Nucleus accumbens (tissue), 56 donors: ENCODE results near the gene IL1RAP.
"Not testable (repeated sequence)": the region's sequence is repeated elsewhere in the genome, so short reads cannot be mapped to it uniquely, and the experiment has no call there.

ENCODE experiments used
- DNase-seq, 56 donors: peaks; one replicate each; lab custom pipeline; 2025; lab: John Stamatoyannopoulos, UW

The IL1RAP gene

DNA sequence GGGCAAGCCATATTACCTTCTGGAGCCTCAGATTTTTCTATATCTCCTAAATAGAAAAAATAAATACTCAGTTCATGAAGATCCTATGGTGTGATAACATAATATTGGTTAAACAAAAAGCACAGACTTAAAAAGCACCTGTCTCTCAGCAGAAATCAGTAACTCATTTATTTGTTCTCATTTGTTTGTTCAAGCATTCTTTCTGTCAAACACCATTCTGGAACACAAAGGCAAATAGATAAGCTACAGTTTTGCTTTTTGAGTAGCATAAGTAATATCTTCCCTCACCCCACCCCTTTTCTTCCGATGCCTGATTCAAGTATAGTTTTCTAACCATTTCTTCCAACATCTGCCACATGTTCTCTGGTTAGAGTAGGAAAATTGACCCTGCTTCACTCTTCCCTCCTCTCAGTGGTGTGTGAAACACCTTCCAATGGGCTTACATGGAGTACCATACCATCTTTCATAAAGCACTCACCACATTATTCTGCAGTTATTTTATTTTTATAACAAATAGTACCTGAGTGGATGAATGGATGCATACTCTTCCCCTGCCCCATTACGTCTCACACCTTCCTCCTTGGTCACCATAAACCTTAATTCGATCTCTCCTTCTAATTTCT is 8.4 kb upstream of the IL1RAP start:
- DNase-seq = no peak

DNA sequence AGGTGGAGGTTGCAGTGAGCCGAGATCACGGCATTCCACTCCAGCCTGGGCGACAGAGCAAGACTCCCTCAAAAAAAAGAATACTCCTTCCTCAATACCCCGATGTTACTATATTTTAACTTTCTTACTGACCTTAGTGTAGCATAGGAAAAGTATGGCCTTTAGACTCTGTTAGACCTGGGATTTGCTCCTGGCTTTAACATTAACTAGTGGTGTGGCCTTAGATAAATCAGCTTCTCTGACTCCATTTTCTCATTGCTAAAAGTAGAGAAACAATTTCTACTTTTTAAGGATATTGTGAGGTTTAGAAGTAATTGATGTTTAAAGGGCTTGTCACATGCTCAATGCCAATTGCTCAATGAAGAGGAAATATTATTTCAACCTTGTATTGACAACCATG is 7.6 kb upstream of the IL1RAP start:
- DNase-seq = no peak

DNA sequence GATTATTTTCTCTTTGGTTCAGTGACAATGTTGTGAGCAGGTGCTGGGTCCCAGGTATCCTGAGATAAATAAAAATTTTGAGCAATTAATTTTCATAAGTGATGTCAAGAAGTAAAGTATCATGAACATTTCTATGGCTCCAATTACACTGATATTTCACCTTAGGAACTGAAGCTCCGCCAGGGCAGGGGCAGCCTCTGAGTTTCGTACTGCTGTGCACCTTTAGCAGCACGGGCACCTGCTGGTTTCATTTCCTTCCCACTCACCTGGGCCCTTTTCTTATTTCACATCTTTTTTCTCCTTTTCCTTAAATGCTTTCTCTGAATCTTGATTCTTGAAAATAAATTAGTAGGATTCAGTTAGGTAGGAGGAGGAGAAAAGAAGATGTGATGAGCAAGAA is 1.2 kb upstream of the IL1RAP start:
- DNase-seq = no peak

DNA sequence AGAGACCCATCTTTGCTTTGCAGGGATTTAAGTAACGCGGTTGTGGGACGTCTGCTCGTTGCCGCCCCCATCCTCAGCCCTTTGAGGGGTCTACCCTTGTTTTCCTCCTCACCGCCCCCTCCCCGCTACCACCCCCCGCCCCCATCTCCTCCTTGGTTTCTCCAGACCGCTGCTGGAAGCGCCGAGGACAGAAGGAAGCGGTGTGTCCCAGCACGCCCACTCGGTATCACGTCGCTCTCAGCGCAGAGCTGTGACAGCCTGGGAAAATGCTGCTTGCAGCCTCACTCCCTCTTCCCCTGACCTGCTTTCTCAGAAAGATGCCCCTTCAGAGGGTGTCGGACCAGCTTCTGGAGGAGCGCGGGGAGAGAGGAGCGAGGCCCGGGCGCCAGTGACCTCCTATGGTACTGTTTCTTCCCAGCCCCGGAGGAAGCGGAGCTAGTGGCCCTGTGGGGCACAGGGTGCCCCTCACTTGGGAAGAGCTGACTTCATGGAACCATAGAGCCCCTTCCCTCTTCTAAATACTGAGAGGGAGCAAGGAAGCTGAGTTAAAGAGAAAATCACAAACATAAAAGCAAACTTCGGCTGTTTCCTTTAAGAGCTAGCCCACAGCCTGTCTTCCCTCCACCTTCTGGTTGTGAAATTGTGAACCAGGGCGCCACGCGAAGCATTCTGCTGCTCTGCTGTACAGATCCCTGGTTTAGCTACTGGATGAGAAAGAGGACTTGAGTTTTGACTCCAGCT is 698 bp downstream of the IL1RAP start:
- DNase-seq = peak in 34 of 56 donors; percentile 3 to 60 (median 35)

DNA sequence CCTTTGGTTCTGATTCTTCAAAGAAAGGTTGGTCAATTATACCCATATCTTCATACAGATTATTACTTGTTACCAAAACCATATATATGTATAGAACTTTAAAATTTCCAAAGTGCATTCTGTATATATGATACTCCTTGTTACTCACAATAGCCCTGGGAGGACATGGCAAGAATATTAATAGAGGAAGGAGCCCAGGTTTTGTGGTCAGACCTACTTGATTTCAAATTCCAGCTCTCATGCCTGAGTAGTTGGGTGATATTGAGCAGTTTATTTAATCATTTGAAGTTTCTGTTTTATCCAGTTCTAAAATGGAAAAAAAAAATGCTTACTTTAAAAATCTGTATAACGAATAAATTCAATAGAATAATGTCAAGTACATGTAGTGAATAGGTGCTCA is 2.5 kb downstream of the IL1RAP start:
- DNase-seq = no peak

DNA sequence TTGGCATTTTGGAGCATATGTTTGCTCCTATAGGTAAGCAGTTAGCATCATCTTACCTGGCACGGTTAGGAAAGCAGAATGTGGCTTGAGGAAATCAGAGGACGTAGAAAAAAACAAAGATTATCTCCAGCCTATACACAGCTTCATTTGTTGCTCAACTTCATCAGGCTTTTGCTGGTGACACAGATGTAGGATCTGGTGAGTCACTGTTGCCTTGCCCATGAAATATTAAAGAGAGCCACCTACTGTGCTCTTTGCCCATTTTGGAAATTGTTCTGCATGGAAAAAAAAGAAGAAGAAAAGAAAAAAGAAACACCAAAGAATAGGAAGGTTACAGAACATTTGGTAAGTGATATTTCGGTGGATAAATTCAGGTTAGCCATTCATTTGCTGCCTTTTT is 3.8 kb downstream of the IL1RAP start:
- no peak for DNase-seq

DNA sequence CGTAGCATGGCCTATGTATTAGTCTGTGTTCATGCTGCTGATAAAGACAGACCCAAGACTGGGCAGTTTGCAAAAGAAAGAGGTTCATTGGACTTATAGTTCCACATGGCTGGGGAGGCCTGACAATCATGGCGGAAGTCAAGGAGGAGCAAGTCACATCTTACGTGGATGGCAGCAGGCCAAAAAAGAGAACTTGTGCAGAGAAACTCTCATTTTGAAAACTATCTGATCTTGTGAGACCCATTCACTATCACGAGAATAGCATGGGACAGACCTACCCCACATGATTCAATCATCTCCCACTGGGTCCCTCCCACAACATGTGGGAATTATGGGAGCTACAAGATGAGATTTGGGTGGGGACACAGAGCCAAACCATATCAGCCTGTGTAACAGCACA is 4.6 kb downstream of the IL1RAP start:
- DNase-seq = not testable (repeated sequence)

DNA sequence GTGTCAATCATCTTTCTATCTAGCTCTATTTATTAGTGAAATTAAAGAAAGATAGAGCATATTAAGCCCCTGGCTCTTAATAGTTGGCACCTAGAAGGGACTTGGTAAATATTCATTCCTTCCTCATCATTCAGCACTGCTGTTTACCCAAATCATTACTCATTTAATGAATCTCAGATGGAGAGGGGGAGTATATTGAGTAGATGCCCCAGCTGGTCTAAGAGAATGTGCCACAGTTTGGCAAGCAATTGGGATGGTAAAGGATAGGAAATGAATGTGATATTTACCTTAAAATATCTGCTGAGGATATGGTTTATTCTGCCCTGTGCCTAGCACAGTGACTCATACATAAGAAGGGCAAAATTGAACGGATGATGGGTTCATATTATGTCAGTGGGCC is 6.0 kb downstream of the IL1RAP start:
- DNase-seq = no peak

DNA sequence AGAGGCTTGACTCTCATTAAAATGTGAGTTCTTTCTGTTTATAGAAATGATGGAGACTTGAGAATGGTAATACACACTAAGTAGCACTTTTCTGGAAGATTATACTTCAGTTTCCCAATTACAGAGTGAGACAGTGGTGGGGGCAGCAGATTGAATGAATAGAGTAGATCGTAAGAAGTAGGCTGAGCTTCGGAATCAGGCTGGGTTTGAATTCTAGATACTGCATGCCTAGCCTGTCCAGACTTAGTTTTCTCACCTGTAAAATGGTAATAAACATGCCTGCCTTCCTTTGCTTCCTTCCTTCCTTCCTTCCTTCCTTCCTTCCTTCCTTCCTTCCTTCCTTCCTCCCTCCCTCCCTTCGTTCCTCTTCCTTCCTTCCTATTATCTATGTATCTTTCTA is 8.1 kb downstream of the IL1RAP start:
- no peak for DNase-seq

DNA sequence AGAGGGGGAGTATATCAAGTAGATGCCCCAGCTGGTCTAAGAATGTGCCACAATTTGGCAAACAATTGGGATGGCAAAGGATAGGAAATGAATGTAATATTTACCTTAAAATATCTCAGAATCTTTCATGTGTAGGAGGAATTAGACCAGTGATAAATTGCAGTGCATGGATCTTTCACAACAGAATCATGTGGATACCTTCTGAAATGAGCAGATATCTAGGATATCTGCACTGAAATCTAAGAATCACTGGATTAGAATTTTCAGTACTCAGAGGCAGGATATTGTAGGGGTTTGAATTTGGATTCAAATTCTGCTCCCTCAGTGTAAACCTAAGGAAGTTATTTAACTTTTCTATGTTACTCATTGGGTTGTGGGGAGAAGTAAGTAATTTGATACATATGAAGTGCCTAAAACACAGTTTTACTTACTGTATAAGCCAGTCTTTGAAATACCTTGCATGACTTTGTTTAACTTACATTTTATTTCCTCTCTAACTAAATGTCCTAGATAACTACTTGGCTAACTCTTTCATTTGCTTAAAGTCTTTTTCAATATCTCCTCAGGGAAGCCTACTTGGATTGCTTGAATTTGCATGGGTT is 8.8 kb downstream of the IL1RAP start:
- no peak for DNase-seq

DNA sequence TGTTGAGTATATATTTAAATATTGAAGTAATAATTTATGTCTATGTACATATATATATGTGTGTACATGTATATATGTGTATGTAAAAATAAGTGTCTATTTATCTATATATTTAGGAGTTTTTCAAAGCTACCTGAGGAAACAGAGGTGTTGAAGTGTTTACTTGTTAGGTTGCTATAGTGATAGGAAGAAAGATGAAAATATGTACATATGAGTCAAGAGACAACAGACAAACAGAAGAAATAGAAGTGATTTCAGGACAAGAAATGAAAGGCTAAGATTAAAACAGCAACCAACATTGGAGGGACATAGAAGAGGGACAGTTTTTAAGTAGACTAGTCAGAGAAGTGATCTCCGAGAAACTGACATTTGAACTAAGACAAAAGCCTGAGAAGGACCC is 11.1 kb downstream of the IL1RAP start:
- DNase-seq = no peak

DNA sequence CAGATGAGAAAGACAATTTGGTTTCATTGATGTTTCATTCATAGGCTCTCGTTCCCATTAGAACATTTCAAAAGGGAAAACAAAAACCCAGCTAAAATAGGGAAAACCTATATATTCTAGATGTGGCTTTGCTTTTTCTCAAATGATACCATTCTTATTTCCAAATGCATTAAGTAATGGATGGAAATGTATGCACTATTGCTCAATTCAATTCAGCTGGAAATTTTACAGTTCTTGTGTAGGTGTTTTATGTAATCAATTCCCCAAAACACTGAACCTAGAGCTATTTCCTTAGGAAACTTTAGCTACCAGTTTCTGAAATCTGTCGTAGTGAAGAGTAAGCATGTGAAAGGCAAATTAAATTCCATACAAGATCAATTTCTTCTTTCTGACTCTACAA is 11.7 kb downstream of the IL1RAP start:
- no peak for DNase-seq

DNA sequence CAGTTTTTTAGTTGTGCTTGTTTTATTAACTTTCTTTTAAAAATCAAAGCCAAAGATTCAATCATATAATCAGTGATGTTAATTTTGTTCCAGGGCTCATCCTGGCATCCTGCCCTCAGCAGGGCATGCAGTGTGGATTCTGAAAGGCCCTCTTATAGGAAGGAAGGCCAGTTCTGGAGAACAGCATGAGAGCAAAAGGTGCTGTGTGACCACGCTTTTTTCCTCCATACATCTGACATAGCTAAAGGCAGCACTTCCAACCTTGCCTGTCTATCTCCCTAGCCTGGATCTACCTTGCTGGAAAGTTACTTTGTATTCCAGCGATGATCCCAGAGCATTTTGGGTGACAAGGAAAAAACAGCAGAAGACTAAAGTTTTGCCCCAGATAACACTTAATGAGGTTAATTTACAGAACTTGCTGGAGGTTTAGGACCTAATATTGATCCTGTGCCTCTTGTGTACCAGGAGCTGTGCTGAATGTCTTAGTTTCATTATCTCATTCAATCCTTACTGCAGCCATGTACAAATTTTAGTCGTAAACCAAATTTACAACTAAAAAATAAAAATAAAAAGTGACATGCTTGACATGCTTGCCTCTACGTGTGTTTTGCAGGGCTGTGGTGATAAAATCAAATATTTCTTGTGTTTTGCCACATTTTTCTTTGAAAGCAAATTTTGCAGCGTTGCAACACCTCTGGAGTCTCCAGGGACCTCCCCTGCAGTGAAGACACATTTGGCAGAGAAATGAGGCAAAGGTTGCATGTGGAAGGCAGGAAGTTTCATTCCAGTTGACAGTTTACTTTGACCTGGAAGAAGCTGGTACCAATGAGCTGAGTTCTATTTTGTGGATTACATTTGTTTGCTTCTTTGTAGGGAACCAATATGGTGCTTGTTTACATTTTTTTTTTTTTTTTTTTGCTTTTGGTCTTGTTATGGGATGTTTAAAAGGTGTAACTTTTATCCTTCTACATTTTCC is 13.2 kb downstream of the IL1RAP start:
- no peak for DNase-seq

DNA sequence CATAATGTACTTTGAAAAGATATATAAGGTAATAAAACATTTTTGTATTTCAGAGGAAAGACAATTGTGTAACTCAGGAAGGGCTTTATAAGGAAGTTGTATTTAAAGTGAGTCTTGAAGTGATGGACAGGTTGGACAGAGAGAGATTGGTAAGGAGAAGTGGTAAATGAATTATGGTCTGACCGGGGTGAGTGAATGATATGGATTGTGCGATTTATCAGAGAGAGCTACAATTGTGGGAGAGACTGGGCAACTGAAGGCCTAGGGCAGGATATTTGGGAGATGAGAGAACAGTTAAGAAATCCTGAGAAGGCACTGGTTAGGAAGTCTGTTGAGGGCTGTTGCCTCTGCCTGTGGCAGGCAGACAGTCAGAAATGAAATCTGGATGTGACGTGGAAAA is 14.8 kb downstream of the IL1RAP start:
- no peak for DNase-seq

DNA sequence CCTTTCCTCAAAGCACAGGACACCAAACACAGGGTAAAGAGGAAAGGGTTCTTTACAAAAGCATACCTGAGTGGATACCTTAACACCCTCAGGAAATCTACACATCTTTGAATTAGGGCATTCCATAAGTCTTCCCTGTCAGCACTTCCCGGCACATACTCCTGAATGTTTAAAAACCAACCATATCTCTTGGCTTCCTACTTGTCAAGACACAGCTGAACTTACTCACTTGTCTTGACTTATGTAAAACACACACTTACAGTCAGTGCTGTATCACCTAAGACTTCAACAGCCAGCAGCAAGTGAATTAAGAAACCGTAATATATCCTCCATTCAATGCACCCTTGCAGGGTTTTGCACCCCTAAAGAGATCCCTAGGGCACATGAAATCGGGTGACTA is 17.5 kb downstream of the IL1RAP start:
- DNase-seq = no peak

DNA sequence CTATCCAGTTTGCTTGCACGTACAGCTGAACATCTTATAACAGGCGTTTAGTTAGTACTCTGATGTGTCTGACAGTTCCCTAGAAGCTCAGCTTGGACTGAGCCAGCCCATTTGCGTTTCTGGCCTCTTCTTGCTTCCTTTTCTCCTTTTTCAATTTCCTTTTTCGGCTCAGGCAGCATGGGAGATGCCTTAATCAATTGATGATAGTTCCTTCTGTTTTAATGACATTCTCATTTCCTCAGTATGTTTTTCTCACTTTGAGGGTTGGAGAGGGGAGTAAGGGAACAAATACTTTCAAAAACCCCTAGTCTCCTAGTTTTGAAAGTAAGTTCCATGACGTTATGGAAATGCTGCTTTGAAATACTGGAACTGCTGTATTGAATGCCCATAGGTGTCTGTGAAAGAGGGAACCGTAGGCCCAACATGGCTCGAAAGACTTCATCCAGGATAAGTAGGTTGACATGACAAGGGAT is 18.9 kb downstream of the IL1RAP start:
- DNase-seq = no peak

DNA sequence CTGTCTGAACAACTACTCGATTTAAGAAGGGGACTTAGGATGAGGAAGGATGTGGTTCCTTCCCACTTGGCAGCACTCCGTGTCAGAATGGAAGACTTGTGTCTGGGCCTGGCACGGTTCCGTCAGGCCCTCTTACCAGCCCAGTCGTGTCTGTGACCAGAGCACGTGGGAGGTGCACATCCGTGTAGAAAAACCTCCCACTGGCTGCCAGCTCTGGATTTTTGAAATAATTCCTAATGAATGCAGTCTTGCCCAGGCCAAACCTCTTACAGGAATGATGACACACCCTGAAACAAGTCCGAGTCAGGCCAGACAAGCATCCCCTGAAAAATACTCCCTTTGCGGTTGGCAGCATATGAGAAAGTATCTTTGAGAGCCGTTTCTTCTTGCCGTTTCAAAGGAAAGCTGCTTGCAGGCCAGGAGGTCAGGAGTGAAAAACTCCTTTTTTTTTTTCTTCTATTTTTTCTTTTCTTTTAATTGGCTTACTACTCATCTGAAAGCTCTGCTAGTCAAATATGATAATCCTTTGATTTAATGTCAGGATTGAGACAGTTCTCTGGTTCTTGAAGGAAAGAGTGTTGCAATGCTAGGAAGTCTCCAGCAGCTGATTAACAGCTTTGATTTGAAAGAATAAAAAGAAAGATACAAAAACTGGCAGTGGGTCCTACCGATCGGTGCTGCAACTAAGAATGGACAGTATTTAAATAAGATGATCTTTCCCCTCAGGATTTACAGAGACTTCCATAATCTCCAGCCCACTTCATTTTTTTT is 19.8 kb downstream of the IL1RAP start:
- peak in 46 of 56 donors; percentile 2 to 73 (median 21) for DNase-seq

DNA sequence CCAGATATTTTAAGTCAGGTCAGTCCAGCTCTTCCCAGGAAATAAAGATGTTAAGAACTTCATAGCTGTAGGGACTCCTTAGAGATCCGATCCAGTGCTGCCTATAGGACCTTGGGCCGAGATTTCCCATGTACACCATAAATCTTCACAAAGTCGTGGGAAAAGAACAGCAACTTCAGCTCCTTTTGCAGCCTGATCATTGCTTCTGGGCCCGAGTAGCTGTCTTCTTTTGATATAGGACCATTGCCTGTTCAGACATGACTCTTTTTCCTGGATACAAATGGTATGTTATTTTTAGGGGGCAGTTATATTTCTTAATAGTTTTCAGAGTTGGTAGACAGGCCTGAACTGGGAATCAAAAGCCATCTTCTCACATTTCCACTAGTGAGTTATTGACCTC is 20.5 kb downstream of the IL1RAP start:
- no peak for DNase-seq

DNA sequence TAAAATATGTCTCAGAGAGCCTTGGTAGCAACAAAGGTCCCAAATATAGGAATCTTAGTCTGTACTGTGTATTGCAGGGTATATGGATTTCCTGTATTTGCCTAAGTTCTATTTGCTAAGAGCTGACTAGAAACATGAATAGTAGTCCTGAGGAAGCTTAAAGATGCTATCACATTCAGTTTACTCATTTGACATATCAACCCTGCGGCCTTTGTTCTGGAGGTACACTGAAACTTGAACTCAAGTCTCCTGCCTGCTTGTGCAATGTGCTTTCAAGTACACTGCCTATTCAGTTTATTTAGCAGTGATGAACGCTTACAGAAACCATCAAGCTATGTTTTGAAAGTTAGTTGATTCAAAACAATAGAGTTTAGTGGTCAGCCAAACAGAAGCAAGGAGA is 21.1 kb downstream of the IL1RAP start:
- DNase-seq = no peak

DNA sequence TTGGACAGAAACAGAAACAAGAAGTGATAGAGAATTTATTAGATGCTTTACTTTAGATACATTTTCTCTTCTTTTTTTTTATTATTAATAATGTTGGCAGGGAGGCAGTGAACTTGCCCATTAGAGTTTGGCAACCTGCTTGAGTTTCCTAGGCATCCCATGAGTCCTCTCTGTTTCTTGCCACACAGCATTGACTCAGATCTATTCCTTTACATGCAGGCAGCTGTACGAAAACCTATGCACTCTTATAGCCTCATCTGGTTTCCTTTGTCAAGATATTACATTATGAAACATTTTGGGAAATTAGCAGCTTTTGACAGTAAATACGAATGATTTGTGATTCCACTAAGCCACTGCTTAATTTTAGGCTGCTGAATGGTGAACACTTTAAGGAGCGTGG is 23.3 kb downstream of the IL1RAP start:
- no peak for DNase-seq
